Dedifferentiated amniotic fluid mesenchymal stem cell (primary cell): ENCODE results near the gene GOLGA2.

Experiments
- DNase-seq: peaks from one replicate; pipeline ENCODE4 v3.0.0-alpha.2; 2016; ENCODE audit errors: extremely low spot score

Gene GOLGA2, protein sequence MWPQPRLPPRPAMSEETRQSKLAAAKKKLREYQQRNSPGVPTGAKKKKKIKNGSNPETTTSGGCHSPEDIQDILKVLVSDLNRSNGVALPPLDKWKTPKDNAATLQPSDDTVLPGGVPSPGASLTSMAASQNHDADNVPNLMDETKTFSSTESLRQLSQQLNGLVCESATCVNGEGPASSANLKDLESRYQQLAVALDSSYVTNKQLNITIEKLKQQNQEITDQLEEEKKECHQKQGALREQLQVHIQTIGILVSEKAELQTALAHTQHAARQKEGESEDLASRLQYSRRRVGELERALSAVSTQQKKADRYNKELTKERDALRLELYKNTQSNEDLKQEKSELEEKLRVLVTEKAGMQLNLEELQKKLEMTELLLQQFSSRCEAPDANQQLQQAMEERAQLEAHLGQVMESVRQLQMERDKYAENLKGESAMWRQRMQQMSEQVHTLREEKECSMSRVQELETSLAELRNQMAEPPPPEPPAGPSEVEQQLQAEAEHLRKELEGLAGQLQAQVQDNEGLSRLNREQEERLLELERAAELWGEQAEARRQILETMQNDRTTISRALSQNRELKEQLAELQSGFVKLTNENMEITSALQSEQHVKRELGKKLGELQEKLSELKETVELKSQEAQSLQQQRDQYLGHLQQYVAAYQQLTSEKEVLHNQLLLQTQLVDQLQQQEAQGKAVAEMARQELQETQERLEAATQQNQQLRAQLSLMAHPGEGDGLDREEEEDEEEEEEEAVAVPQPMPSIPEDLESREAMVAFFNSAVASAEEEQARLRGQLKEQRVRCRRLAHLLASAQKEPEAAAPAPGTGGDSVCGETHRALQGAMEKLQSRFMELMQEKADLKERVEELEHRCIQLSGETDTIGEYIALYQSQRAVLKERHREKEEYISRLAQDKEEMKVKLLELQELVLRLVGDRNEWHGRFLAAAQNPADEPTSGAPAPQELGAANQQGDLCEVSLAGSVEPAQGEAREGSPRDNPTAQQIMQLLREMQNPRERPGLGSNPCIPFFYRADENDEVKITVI

GRCh38 chr9:128275198-128276007 is at the start of gene GOLGA2:
GOLGA2 (minus strand) TSS chr9:128276007; CDS start chr9:128275976, 31 bp downstream.
- DNase-seq, result peak; percentile 63

DNA sequence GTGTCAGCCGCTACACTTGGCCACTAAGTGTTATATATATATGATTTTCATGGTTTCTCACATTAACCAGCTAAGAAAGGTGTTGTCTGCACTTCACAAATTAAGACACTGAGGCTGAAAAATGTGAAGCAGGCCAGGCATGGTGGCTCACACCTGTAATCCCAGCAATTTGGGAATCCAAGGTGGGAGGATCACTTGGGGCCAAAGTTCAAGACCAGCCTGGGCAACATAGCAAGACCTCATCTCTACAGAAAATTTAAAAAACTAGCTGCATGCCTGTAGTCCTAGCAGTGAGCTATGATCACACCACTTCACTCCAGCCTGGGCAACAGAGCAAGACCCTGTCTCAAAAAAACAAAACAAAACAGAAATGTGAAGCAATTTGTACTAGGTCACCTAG is 48.6 kb upstream of the GOLGA2 start:
- DNase-seq, result no peak

GRCh38 chr9:128323791-128324190 is 48.0 kb upstream of the GOLGA2 start:
- no peak for DNase-seq

DNA sequence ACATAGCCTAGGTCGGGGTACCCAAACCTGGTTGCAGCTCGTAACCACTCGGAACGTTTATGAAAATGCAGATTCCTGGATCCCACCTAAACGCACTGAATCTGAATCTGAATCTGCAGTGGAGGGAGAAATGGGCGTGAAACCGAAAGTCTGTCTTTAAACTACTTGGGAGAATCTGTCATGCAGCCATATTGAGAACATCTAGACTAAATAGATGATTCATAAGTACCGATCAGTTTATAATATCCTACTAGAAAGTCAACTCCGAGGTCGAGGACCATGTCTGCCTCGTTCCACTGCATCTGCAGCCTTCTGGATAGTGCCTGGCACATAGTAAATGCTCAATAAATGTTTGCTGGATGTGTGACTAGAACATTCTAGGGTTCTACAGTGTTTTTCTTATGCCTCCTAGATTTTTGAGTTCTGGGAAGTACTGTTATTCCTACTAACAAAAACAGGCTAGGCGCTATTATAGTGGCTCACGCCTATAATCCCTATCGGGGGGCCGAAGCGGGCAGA is 47.5 kb upstream of the GOLGA2 start:
- DNase-seq, result peak; percentile 17

DNA sequence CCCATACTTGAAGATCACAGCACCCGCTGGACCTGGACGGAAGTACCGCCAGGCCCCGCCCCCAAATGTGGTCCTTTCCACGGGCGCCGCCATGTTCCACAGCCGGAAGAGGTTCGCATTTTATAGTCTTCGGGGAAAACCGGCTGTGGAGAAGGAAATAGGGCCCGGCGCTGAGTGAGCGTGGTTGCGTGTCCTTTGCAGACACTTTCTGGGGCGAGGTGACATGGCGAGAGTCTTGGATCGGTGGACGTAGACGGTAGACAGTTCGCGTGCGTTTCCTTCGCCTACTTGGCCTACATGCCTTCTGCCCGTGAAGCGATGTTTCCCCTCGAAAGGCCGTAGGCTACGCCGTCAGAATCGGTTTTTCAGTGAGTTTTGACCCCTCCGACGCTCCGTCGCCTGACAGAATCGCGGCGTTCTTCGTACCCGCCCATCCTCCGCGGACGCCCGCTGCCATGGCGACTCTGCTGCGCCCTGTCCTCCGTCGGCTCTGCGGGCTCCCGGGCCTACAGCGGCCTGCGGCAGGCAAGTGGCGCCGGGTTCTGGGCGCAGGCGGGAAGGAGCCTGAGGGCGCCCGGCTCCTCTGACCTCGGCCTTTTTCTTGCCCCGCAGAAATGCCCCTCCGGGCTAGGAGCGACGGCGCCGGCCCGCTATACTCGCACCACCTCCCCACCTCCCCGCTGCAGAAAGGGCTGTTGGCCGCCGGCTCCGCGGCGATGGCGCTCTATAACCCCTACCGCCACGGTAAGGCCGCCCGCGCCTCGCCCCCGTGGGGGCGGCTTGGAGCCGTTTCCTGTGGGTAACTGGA is 46.8 kb upstream of the GOLGA2 start, which contains the start of the genes COQ4 and TRUB2:
TSS of gene COQ4 (plus strand) at position 436 of the 808 bp plus-strand sequence. CDS start at position 456, 20 bp downstream.
TSS of gene TRUB2 (minus strand) at position 44 of the 808 bp plus-strand sequence. CDS start at position 5, 39 bp downstream.
- DNase-seq, result peak; percentile 94

DNA sequence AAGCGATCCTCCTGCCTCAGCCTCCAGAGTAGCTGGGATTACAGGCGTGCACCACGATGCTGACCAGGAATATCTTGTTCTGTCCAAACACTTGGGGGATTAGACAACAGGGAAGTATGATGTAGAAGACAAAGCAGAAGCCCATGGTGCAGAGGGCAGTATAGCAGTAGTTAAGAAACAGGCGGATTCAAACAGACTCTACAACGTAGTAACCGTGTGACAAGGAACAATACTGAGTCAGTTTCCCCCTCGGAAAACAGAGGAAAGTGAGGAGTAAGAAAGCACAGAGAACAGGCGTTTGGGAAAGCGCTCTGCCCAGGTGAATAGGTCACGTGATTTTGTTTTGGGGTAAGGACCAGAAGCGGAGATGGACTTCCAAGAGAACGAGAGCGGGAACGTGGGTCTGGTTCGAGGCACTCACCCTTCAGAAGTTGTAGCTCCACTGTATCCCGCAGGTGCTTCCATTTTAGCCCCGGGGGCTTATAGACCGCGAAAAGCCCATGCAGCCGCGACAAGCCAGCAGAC is 46.1 kb upstream of the GOLGA2 start:
- no peak for DNase-seq

DNA sequence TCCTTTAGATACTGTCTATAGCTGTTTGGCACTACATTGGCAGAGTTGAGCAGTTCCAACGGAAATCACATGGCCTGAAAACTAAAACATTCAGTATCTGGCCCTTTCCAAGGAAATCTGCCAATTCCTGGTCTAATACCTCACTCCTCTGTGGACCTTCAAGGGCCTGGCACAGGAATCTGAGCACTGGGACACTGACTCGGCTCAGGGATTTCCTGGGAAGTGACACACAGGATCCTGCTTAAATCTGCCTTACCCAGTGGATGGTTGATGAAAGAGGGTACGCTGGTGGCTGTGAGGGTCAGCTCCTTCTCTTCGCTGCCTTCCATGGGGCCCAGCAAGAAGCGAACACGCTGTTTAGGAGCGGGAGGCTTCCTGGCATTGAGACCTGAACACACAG is 45.5 kb upstream of the GOLGA2 start:
- no peak for DNase-seq

DNA sequence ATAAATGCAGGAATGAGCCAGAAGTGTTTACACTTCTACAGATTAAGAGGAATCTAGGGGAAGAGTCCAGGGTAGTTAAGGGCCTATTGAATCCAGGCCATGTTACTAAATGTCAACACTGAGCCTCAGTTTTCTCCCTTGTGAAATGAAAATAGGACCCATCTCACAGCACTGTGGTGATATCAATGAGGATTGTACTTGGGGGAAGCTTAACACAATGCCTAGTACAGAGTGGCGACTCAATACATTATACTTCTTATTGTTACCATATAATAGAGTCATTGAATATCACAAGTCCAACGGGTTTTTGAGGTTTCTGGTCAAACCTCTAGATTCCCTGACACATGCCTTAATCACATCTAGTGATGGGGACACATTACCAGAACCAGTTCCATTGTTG is 41.8 kb upstream of the GOLGA2 start:
- DNase-seq, result no peak

DNA sequence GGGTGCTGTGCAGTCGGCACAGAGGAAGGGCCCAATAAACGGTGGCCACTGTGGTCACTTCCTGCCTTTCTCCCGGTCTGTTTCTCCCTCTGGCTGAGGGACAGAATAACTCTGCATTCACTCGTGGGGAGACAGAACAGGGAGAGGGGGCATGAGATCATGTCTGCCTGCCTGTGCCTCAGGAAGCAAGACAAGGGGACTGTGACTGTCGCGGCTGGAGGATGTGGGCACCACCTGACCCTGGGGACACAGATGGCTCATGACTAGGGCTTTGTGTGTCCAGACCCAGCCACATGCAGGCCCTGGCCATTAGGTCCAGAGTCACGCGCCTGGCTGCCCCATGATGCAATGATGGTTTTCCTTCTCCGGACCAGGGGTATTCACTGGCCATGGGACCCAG is 40.6 kb upstream of the GOLGA2 start:
- no peak for DNase-seq

- no peak for DNase-seq
Measured at GRCh38 chr9:128314697-128315096, 38.9 kb upstream of the GOLGA2 start.

DNA sequence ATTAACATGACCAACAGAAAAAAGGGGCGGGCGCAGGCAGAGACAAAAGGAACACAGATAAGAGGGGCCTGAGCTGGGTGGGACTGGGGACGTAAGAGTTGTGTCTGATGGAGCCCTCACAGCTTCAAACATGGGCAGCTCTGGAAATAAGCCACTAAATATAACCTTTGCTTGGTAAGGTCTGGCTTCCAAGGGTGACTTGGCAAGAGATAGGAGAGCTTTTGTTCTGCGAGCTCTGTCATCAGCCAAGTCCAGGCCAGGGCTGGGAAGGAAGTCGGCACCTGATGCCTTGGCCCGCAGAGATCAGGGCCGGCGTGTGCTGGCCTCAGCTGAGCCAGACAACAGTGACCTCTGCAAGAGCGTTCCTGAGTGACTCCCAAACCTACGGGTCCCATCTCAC is 34.7 kb upstream of the GOLGA2 start:
- DNase-seq, result no peak

GRCh38 chr9:128309551-128309950 is 33.7 kb upstream of the GOLGA2 start:
- no peak for DNase-seq

- DNase-seq, result no peak
Measured at GRCh38 chr9:128304971-128305288, 29.1 kb upstream of the GOLGA2 start.

DNA sequence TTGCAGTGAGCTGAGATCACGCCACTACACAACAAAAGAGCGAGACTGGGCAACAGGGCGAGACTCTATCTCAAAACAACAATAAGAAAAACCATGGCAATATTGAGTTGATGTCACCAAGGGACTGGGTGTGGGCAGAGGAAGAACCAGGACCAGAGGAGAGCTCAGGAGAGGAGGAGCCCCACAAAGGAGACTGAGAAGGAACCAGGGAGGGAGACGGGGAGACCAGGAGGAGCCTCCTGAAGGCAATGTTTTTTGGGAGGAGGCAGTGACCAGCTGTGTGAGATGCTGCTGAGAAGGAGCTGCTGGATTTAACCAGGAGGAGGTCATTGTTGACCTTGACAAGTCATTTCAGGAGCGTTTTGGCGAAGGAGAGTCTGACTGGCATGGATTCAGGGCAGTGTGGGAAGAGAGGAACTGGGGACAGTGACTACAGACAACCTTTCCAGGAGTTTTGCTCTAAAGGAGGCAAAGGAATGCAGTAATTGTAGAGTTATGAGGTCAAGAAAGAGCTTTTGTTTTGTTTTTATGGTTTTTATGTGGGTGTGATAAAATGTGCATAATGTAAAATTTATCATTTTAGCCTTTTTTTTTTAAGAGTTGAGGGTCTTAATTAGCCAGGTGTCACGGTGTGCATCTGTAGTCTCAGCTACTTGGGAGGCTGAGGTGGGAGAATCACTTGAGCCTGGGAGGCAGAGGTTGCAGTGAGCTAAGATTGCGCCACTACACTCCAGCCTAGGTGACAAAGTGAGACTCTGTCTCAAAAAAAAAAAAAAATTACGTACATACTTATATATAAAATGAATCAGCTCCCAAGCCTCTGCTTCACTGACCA is 28.5 kb upstream of the GOLGA2 start:
- DNase-seq, result no peak

GRCh38 chr9:128298535-128299482 is 23.0 kb upstream of the GOLGA2 start:
- DNase-seq, result no peak

- DNase-seq, result no peak
Measured at GRCh38 chr9:128297221-128297773, 21.5 kb upstream of the GOLGA2 start.

DNA sequence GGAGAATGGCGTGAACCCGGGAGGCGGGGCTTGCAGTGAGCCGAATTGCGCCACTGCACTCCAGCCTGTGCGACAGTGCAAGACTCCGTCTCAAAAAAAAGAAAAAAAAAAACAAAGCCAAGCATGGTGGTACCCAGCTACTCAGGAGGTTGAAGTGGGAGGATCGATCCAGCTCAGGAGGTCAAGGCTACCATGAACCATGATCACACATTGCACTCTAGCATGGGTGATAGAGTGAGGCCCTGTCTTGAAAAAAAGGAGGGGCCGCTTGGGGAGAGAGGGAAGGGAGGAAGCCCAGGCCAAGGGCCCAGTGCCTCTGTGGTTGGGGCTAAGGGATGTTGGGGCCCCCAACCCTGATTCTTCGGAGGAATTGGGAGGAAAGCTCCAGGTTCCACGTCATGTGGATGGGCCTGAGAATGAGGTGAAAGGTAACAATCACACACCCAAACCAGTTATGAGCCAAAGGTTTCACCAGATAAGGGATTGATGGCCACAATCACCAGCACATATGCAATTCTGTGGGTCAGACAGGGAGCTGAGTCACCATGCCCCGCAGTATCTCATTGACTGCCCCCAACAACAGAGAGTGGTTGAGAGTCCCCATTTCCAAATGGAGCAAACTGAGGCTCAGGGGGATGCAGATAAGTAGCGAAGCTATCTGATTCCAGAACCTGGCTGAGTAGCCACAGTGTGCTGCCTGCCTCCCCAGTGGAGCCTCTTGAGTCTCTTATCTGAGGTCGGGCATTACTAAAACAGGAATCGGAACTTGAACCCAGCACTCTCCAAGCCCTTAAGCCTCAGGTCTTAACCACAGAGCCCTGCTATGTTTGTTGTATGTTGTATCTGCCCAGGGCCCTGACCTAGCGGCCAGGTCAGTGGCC is 20.8 kb upstream of the GOLGA2 start:
- DNase-seq, result no peak
